Measurements from ENCODE around the gene NLRP1.

NLRP1 gene

GRCh38 chr17:5585287-5585794 is 1.0 kb upstream of the NLRP1 start:
- TF ChIP-seq EZH2phosphoT487 (IDR thresholded peaks at IDR 0.05; ENCODE audit: low read depth): no peak
- TF ChIP-seq, protein P1, sequence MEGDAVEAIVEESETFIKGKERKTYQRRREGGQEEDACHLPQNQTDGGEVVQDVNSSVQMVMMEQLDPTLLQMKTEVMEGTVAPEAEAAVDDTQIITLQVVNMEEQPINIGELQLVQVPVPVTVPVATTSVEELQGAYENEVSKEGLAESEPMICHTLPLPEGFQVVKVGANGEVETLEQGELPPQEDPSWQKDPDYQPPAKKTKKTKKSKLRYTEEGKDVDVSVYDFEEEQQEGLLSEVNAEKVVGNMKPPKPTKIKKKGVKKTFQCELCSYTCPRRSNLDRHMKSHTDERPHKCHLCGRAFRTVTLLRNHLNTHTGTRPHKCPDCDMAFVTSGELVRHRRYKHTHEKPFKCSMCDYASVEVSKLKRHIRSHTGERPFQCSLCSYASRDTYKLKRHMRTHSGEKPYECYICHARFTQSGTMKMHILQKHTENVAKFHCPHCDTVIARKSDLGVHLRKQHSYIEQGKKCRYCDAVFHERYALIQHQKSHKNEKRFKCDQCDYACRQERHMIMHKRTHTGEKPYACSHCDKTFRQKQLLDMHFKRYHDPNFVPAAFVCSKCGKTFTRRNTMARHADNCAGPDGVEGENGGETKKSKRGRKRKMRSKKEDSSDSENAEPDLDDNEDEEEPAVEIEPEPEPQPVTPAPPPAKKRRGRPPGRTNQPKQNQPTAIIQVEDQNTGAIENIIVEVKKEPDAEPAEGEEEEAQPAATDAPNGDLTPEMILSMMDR (IDR thresholded peaks at IDR 0.05; ENCODE audit: low read depth, low read length): no peak
- Histone ChIP-seq H3K9me3 (ENCODE audit: insufficient read depth, low read length) (no peaks in the 10 kb centered on the region), H3K27ac (ENCODE audit: low read length) (no peak overlapping the region), H4K20me1 (ENCODE audit: insufficient read depth, low read length) (no peaks in the 10 kb centered on the region), H2AFZ (ENCODE audit: low read depth, low read length) (0 out of 2 replicates have a peak overlapping the region, but pooled peaks have one; percentile 61), H3K4me2 (ENCODE audit: low read length) (0 out of 2 replicates have a peak overlapping the region, but pooled peaks have one; percentile 53), H3K79me2 (ENCODE audit: low read length) (no peaks in the 10 kb centered on the region), H3K36me3 (replicated peaks; ENCODE audit: low read depth, low read length) (no peaks in the 10 kb centered on the region), H3K9ac (ENCODE audit: low read length) (no peak overlapping the region), H3K27me3 (ENCODE audit: low read depth, low read length) (no peaks in the 10 kb centered on the region), H3K4me1 (ENCODE audit: low read length) (peaks cover 23% of the 10 kb centered on the region), H3K4me3 (ENCODE audit: low read length) (no peak overlapping the region)

DNA sequence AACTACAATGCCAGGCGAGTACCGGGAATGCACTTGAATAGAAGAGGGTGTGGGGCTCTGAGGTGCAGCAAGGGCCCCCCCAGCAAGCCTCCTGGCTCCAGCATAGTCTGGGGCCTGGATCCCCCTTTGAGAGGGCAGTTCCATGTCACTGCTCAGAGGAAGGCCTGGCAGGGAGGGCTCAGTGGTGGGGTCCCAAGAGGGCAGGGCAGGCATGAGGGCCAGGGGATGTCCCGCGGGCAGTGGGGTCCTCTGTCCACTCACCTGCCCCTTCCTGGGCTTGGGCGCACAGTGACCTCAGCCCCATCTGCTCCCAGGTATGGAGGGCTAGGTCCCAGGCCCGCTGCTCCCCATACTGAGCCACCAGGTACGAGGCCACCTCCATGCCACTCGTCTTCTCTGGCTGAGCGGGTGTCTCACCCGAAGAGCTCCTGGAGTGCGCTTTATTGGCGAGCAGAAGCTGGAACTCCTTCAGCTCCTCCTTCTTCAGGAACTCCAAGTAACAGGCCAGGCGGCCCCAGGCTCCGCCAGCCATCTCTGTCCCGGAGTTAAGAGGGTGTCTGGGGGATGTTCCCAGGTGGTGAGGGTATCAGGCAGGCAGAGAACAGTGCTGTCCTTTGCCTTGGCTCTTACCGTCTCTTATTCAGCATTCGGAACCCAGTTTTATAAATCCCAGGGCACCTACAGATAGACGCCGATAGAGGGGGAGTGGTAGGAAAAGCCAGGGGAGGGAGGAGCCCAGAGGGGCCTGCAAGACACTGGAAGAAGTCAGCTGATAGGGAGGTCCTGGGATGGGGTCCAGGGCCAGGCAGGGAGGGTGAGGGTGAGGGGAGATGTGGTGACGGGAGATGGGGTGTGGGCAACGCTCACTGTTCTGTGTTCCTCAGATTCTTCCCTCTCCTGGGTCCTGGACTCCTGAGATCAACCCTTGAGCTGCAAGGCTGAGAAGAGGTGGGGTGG is 605 bp downstream of the NLRP1 start:
- H3K27ac ChIP-seq (ENCODE audit: low read length): no peak overlapping the region
- H3K27me3 ChIP-seq (ENCODE audit: low read depth, low read length): no peaks in the 10 kb centered on the region
- peak overlapping the region; percentile 61 for H2AFZ ChIP-seq (ENCODE audit: low read depth, low read length)
- no peak for TF ChIP-seq EZH2phosphoT487 (IDR thresholded peaks at IDR 0.05; ENCODE audit: low read depth)
- TF ChIP-seq, protein P1 (IDR thresholded peaks at IDR 0.05; ENCODE audit: low read depth, low read length): no peak
- peaks cover 23% of the 10 kb centered on the region for H3K4me1 ChIP-seq (ENCODE audit: low read length)
- peak overlapping the region; percentile 58 for H3K4me2 ChIP-seq (ENCODE audit: low read length)
- no peaks in the 10 kb centered on the region for H3K36me3 ChIP-seq (replicated peaks; ENCODE audit: low read depth, low read length)
- peak overlapping the region; percentile 36 for H3K9ac ChIP-seq (ENCODE audit: low read length)
- no peaks in the 10 kb centered on the region for H3K79me2 ChIP-seq (ENCODE audit: low read length)
- no peaks in the 10 kb centered on the region for H3K9me3 ChIP-seq (ENCODE audit: insufficient read depth, low read length)
- H4K20me1 ChIP-seq (ENCODE audit: insufficient read depth, low read length): no peaks in the 10 kb centered on the region
- peak overlapping the region; percentile 74 for H3K4me3 ChIP-seq (ENCODE audit: low read length)

DNA sequence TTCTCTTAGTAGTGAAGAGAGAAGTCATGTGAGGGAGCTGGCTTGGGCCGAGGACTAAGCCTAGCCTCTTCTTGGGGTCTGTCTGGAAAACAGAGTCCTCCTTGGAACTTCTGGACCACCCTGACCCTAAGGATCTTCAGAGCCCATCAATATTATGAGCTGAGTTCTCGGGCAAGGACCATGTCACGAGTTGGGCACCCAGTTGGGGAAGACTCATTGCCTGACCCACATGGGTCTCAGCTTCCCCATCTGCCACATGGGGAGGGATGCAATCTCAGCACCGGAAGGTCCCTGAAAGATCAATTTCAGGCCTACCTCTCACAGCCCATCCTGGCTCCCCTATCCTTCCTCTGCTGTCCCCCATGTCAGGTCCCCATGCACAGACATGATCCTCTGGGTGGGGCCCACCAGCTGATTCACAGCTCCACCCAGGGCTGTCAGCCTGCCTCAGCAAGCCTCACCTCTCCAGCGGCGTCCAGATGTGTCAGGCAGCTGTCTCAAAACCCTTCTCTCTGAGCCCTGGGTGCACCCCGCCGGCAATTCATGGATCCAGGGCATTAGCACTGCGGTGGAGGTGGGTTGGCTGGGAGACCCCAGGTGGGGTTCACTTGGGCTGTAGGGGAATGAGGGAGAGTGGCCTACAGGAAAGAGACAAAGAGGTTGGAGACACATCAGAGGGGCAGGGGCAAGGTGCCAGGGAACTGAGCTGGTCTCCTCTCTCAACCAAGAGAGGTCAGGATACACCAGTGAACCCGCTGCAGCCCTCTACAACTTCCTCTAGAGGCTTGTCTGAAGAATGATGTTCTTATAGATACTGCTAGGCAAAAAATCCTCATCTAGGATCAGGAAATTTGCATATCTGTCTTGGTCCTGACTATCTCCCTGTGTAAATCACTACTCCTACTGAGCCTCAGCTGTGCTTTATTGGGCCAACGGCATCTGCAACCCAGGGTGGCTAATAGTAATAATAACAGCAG is 1.8 kb downstream of the NLRP1 start:
- peaks cover 23% of the 10 kb centered on the region for H3K4me1 ChIP-seq (ENCODE audit: low read length)
- H3K27ac ChIP-seq (ENCODE audit: low read length): no peak overlapping the region
- H3K4me3 ChIP-seq (ENCODE audit: low read length): no peak overlapping the region
- no peak overlapping the region for H2AFZ ChIP-seq (ENCODE audit: low read depth, low read length)
- H3K4me2 ChIP-seq (ENCODE audit: low read length): no peak overlapping the region
- H4K20me1 ChIP-seq (ENCODE audit: insufficient read depth, low read length): no peaks in the 10 kb centered on the region
- H3K9me3 ChIP-seq (ENCODE audit: insufficient read depth, low read length): no peaks in the 10 kb centered on the region
- no peak overlapping the region for H3K9ac ChIP-seq (ENCODE audit: low read length)
- no peaks in the 10 kb centered on the region for H3K79me2 ChIP-seq (ENCODE audit: low read length)
- H3K36me3 ChIP-seq (replicated peaks; ENCODE audit: low read depth, low read length): no peaks in the 10 kb centered on the region
- TF ChIP-seq EZH2phosphoT487 (IDR thresholded peaks at IDR 0.05; ENCODE audit: low read depth): no peak
- TF ChIP-seq, protein P1 (IDR thresholded peaks at IDR 0.05; ENCODE audit: low read depth, low read length): no peak
- no peaks in the 10 kb centered on the region for H3K27me3 ChIP-seq (ENCODE audit: low read depth, low read length)

Measured in OCI-LY3 (cell line).